Stimulated activated CD8-positive, alpha-beta memory T cell treated with anti-CD3 and anti-CD28 coated beads, Interleukin-2, amount 100 ng/mL, for 1 hour (primary cell): ENCODE results near the gene TTLL8.

Source experiments
- DNase-seq, 2 donors: peaks; one replicate each; pipeline ENCODE4 v3.0.0-alpha.2; 2020; ENCODE audit warnings: low read depth in 2 of 2

The TTLL8 gene

GRCh38 chr22:50061824-50062355 lies 3.8 kb upstream of the TTLL8 start:
- no peak for DNase-seq

GRCh38 chr22:50061141-50061823 lies 3.2 kb upstream of the TTLL8 start:
- DNase-seq: no peak

DNA sequence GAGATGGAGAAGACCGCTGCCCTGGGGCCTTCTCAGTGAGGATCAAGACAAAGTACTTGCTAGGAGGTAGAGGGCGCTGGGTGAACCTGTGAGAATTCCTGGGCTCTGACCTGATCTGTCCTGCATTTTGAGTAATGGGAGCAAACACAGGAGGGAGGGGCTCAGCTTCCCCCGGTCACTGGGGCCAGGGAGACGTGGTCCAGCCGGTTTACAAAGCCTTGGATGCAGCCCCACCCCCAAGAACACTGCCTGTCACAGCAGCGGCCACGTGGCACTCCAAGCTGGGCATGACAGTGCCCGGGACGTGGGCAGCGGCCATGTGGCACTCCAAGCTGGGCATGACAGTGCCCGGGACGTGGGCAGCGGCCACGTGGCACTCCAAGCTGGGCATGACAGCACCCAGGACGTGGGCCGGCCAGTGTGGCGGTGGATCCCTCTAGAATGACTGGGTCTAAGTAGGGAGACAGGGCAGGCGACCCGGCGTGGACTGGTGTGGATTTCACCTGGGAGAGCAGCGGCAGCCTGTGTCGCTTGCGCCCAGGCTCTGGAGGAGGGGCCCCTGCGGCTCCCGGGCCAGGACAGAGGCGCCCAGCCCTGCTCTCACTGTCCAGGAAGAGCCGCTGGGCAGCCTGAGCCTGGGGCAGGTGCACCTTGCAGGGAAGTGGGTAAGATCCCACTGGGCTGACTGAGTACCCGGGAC lies 2.5 kb upstream of the TTLL8 start:
- no peak for DNase-seq

DNA sequence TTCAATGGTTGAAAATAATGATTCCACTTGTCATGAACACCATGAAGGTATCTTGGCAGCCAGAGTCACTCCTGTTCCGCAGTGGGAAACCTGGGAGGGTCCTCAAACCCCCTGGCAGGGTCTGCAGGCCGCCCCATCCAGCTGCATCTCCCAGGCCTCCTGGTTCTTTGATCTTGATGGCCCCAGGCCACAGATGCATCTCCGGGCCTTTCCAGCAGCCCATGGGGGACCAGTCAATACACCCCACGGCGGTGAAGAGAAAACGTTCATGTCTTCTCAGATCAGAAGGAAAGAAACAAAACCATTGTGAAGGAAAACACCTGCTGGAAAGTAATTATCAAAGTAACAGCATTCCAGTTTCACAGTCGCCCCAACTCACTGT lies 1.8 kb upstream of the TTLL8 start:
- DNase-seq: no peak

- no peak for DNase-seq
These were observed 1.1 kb upstream of the TTLL8 start for GRCh38 chr22:50058906-50059880.

DNA sequence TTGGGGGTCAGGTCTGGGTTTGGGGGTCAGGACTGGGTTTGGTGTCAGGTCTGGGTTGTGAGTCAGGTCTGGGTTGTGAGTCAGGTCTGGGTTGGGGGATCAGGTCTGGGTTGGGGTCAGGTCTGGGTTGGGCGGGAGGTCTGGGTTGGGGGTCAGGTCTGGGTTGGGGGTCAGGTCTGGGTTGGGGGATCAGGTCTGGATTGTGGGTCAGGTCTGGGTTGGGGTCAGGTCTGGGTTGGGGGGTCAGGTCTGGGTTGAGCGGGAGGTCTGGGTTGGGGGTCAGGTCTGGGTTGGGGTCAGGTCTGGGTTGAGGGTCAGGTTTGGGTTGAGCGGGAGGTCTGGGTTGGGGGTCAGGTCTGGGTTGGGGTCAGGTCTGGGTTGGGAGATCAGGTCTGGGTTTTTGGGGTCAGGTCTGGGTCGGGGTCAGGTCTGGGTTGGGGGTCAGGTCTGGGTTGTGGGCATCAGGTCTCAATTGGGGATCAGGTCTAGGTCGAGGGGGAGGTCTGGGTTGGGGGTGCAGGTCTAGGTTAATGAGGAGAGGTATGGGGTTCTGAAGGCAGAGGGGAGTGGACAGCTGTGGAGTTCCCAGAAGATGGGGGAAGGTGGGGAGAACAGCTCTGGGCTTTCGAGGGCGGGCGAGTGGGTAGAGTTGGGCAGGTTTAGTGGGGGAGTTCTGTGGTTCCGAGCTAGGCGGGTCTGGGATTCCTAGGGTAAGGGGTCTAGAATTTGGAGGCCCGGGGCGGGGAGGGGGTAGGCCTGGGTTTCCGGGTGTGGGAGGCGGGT lies 629 bp downstream of the TTLL8 start:
- DNase-seq: no peak

- no peak for DNase-seq
These were observed 1.7 kb downstream of the TTLL8 start for GRCh38 chr22:50056214-50056972.

GRCh38 chr22:50053861-50054260 lies 4.2 kb downstream of the TTLL8 start:
- DNase-seq: no peak

DNA sequence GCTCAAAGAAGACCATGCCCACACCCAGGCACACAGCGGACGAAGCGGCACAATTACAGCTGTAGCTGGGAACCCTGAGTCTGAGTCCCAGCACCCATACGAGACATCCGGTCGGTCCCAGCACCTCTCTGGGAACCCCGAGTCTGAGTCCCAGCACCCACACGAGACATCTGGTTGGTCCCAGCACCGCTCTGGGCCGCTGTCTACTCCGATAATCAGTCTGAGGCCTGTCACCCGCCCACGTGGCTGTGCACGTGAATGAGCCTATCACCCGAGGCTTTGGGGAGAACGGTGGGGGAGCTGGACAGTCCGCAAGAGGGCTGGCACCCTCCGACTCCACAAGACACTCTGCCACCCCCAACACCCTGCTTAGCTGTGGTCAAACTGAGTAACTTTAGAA lies 6.2 kb downstream of the TTLL8 start:
- no peak for DNase-seq

GRCh38 chr22:50049299-50050195 lies 8.6 kb downstream of the TTLL8 start:
- no peak for DNase-seq

DNA sequence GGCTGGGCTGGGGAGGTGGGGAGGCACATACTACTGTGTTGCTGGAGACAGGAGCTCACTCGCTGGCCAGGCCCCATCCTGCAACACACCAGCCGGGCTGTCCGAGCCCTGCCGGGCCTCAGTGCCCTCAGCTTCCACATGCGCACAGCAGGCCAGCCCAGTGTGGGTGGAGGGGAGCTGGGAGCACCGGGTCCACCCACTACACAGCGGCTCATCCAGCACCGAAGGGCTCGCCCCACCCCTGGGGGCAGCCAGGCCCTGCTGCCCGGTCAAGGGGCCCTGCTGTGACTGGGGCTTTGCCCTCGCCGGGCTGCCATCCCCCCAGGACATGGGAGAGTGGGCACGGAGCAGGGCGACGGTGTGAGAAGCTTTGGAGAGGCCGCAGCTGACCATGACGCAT lies 9.3 kb downstream of the TTLL8 start:
- DNase-seq: no peak

- DNase-seq: no peak
These were observed 9.9 kb downstream of the TTLL8 start for GRCh38 chr22:50048061-50048765.

GRCh38 chr22:50047346-50047745 lies 10.8 kb downstream of the TTLL8 start:
- no peak for DNase-seq

- no peak for DNase-seq
These were observed 11.4 kb downstream of the TTLL8 start for GRCh38 chr22:50046481-50047245.

DNA sequence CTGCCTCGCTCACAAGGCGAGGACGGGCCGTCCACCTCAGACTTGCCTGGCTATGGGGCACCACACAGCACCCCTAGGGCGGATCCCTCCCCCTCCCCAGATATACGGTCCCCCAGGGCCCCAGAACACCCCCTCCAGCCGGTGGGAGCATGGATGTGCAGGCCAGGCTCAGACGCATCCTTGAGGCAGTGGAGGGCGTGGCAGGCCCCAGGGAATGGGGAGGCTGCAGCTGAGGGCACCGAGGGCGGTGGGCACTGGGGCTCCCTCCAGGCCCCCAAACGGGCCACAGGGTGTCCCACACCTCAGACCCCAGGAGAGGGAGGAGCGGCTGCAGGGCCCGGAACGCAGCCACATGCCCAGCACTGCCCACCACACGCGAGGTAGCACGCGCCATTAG lies 12.1 kb downstream of the TTLL8 start:
- no peak for DNase-seq

GRCh38 chr22:50045211-50046018 lies 12.7 kb downstream of the TTLL8 start:
- DNase-seq: no peak

- DNase-seq: no peak
These were observed 13.5 kb downstream of the TTLL8 start for GRCh38 chr22:50044485-50045118.
